NCI-H2227 (cell line): ENCODE data around the gene GMDS.

Experiments used
- DNase-seq: peaks from one replicate; lab custom pipeline; 2025; ENCODE audit not compliant: unreplicated experiment; lab: John Stamatoyannopoulos, UW

Gene GMDS

DNA sequence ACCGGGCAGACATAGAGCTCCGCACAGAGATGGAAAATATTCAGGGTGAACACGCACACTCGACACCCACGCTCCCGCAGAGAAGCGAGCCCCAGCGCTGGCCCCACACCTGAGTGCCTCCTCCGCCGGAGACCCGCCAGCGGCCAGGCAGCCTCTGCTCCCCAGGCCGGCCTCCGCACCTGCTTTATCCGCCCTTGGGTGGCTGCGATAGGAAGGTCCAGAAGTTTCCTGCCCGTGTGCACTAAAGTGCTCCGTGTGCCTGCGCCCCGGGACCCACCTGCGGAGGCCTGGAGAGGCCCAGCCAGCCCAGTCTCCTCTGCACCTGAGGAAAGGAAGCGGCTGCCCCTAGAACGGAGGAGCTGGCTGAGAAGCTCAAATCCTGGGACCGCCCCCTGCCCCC, 646.5 kb downstream of the GMDS start:
- no peak for DNase-seq

GRCh38 chr6:1598433-1598832, 647.0 kb downstream of the GMDS start:
- DNase-seq, result no peak

- no peak for DNase-seq
Measured at GRCh38 chr6:1597924-1598323, 647.5 kb downstream of the GMDS start.

DNA sequence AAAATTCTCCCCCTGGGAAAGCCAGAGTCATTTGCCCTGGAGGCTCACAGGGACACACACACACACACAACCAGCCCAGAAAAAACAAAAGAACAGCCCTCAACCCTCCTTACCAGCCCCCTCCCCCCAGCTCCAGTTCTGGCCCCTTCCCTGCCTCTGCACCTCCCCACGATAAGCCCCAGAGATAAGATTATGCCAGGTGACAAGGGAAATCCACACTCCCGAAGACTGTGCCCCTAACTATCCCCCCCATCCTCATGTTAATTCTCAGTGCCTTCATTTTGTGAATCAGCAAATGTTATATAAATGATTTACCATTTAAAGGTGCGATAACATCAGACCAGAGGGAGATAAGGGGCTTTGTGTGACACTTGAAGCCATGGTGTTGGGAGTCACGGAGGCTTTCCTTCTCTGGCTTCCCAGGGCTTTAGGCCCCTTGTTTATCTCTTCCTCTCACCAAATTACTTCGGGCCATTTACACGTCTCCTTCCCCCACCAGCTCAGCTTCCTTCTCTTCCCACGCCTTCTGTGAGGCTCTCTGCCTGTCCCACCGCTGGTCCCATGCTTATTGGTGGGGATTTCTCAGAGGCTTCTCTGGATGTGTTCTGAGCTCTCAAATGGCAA, 648.2 kb downstream of the GMDS start:
- DNase-seq, result no peak

DNA sequence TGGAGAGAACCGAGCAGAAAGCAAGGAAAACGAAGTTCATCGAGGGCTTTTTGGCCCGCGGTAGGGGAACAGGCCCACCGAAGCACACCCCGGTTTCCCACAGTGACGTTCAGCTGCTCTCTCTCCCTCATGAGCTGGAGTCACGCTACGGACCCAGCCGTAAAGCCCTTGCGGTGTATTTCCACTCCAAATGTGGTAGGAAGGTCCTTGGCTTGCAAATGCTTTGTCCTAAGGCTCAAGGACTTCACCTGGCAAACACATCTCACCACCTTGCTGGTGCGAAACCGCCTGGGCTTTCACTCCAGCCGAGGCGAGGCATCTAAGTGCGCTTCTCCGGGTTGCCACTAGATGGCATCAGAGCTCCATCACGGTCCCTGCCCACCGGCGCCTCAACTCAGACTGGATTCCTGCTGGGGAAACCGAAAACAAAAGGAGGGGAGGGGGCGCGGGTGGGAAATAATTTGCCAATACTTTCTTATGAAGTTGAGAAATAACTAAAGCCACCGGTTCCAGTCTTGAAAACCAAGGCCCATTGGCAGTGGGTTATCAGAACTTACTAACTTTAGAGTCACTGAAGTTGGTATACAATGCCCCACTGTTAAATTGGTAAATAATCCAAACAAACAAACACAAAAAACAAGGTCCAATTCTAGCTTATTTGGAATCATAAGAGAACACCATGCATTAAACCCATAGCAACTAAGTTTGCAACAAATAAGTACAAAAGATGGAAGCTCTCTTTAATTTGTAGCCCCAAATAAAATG, 649.1 kb downstream of the GMDS start:
- peak; percentile 68 for DNase-seq

DNA sequence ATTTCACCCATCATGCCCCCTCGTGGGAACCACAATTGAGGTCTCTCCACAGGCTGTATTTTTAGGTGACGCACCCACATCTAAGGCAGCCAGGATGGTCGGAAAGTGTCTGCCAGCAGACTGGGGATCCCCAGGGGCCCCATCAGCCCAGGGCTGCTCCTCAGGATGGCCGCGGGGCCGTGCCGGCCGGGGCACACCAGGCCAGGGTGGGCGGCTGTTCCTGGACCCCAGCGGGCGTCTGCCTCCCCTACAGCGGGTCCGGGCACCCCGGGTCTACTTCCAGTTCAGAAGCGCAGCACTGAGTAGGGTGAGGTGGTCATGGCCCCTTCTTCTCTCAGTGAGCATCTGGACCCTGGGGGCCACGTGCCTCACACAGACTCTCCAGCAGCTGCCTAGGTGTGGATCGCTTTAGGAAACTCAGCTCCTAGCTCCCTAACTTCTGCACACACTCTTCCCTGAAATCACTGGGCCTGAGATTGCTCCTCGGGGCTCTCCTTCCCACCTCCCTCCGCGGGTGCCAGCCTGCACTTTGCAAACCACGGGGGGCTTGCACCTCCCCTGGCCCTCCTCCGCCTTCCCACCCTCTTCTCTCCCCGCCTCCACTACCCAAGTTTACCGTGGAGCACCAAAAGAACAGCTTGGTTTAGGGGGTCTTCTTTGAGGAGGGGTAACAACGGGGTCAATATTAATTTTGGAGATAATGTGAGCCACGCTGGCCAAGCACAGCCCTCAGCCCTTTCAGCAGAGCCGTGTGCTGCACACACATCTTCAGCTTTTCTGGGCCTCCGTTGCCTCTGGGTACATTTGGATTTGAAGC, 649.9 kb downstream of the GMDS start:
- no peak for DNase-seq

DNA sequence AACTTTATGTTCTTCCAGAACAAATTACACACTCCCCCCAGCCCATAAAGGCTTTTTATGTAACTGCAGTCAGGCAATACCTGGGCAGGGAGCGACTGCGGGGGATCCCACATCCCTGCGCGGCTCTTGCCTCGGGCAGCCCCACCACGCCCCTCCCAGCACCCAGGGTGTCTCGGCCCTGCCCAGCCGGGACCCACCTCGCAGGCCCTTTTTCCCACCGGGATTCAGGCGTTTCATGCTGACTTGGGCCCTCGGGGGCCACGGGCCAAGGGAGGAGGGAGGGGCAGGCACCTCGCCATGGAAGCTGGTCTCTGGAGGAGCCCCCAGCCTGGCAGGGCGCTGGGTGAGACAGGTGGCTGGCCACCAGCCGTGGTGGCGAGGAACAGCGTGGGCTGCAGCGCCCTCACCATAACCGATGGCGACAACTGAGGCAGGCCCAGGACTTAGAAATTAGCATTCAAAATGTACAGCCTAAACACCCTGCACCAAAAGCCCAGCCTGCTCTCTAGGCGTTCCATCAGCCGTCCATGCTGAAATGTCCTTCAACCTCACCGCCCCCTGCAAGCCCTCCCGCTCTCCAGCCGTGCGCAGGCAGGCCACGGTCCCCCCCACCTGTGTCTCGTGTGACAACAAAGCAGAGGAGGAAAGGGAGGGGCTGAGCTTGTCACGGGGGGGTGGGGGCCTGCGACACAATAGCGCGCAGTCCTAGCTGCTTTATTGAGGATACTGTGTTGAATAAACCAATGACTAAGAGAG, 650.8 kb downstream of the GMDS start:
- DNase-seq, result no peak

DNA sequence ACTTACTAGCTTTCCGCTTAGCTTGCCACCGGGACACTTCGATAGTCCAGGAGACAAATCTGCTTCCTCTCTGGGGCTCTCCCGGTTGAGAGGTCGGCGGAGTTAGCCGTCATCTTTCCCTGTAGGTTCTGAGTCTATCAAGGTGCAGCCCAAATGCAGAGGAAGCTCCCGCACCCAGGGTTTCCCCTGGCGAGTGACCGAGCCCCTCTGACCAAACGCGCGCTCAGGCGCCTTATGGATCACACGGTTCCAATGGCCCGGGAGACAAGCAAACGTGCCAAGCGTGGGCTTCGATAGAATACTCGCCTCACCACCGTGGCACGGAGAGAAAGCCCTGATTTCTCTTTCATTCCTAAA, 651.5 kb downstream of the GMDS start:
- DNase-seq, result no peak

DNA sequence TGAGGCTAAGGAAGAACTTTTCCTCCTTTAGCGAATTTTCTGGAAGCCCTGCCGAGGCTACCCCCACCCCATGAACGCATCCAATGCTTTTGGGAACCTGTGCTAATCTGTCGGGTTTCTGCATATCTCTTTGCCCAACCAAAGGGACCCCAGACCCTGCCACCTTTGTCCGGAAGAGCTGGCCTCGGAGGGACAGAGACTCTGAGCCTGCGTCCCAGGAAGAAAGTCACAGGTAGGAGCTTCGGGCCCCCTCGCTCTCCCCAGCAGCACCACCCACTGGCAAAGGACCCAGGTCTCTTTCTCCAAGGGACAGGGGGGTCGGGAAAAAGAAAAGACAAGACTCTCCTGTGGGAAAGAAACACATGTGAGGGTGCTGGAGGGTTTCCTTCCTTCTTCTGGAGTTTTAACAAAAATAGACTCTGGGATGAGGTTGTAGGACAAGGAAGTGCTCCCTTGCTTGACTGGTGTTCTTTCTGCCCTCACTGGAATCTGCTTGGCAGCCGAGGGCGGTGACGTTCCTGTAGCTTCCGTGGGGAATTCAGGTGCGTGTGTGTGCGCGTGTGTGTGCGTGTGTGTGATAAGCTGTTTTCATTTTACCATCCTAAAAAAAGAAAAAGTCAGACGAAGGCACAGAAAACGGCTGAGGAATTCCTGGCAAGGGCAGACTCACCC, 652.0 kb downstream of the GMDS start:
- no peak for DNase-seq

- no peak for DNase-seq
Measured at GRCh38 chr6:1592852-1593251, 652.6 kb downstream of the GMDS start.

GRCh38 chr6:1591926-1592325, 653.5 kb downstream of the GMDS start:
- DNase-seq, result no peak

DNA sequence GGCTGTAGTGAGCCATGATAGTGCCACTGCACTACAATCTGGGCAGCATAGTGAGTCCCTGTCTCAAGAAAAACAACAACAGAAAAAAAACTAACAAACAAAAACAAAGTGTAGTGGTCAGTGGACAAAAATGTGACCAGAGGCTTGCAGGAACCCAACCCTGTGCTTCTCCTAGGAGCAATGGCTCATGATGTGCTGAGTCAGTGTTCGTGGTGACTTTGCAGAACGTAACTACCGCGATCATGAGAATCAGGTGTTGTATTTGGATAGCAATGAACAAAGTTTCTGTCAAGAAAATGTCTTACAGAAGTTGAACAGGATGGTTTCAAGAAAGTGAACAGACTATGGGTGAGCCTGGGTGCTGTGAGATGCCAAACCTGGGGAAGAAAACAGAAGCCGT, 654.2 kb downstream of the GMDS start:
- DNase-seq, result no peak

- no peak for DNase-seq
Measured at GRCh38 chr6:1590580-1590979, 654.8 kb downstream of the GMDS start.

DNA sequence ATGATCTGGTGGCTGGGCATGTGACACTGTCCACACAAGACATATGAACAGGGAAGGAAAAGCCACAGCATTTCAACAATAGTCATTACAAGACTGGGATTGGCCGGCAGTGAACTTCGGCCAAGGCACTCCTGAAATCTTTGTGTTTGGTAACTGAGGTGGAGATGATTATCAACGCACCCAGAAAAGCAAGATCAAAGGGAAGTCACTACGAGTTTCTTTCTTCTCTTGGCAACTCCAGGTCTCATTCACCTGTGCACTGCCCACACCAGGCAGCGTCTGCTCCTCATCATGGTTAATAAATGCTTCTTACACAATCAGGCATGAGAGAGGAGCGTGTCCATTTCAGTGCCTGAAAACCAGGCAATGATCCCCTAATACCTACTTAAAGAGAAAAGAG, 656.2 kb downstream of the GMDS start:
- DNase-seq, result no peak

- no peak for DNase-seq
Measured at GRCh38 chr6:1587977-1588376, 657.4 kb downstream of the GMDS start.

DNA sequence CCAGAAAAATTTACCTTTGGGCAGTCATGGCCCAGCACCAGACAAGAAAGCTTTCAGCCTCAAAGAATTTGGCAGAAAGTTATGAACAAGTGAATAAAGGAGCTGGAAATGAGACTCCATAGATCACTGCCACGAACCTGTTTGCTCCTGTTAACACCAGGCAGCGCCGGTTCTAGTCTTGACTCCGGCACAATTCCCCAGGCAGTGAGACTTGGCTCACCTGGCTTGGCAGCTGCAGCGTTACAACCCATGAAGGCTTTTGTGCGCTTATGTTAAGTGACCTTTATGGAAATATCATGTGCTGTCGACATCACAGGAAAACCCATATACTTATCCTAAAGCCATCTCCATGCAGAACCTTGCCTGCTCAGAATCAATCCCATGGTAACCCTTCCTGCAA, 657.9 kb downstream of the GMDS start:
- DNase-seq, result no peak

DNA sequence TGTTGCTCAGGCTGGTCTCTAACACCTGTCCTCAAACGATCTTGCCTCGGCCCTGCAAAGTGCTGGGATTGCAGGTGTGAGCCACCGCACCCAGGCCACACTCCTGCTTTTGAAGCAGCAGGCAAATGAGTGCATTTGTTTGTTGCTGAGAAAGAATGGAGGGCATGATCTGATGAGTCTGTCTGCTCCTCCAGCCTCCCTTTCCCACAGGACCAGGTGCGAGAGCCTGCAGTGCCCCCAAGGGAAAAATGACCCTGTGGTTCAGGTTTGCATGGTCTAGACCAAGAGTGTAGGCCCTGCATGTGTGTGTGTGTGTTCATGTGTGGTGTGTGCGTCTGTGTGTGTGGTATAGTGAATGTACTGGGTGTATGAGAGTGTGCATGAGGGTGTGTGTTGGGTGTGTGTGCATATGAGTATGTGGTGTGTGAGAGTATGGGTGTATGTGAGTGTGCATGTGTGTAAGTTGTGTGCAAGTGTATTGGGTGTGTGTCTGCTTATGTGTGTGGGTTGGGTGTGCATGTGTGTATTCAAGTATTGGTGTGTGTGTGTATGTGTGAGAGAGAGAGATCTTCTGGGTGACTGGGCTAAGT, 658.4 kb downstream of the GMDS start:
- DNase-seq, result no peak

GRCh38 chr6:1586256-1586655, 659.1 kb downstream of the GMDS start:
- no peak for DNase-seq

DNA sequence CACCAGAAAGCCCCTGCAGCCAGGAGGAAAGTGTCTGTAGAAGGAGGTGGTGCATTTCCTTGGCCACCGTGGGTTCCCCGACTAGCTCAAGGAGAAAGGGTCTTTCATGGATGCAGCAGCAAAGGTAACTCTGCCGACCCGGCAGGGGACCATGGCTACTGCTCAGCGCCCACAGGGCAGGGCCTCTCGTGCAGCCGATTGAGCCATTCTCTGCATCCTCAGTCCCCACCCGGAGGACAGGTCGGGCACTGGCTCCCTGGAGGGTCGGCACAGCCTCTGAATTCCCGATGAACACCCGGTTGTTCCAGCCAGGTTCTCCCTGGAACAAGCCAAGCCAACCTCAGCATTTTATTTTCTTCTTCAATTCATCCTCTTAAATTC, 659.7 kb downstream of the GMDS start:
- DNase-seq, result no peak

GRCh38 chr6:1584996-1585668, 660.3 kb downstream of the GMDS start:
- no peak for DNase-seq
